Measurements from ENCODE around the gene EVC.

The EVC gene

DNA sequence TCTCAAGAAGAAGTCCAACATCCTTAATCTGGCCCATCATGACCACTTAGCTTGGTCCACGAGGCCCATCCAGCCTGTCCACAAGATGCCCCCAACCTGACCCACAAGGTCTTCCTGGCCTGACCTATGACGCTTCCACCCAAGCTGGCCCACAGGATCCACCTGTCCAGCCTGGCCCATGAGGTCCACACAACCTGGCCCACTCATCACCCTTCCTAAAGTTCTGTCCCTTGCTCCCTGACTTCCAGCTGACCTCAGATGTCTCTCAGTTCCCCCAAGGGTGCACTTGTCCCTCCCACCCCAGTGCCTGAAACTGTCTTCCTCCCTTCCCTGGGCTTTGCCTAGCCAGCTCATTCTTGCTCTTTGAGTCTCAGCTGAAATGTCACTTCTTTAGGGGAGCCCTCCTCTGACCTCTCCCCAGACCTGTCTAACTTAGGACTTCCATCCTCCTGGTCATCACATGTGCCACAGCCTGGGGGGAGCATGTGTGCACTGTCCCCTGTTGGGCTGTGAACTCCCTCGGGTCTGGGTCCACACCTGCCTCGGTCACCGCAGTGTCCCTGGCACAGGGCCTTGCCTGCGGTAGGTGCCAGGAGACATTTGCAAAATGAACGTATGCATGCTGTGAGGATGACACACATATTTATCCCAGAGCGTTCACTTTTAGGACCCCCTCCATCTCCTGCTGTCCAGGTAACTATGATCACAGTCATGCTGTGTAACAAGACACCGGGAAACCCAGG is 61.7 kb downstream of the EVC start:
- Histone ChIP-seq H3K36me3 (ENCODE audit: control insufficient read depth in 2 of 2, insufficient read depth in 2 of 2, low read length in 2 of 2) (peaks cover 15 to 20% of the 10 kb centered on the region in 2 donors), H3K27ac (ENCODE audit: low read length) (no peak overlapping the region), H3K9ac (ENCODE audit: low read length in 2 of 2) (no peak overlapping the region), H3K27me3 (ENCODE audit: control insufficient read depth in 1 of 2, insufficient read depth in 2 of 2, low read length in 2 of 2) (no peaks in the 10 kb centered on the region), H3K4me1 (ENCODE audit: control insufficient read depth, insufficient read depth, low read length) (no peaks in the 10 kb centered on the region), H3K9me3 (ENCODE audit: control insufficient read depth in 2 of 2, low read length in 2 of 2) (peaks cover 4% of the 10 kb centered on the region in 2 donors), H3K4me3 (ENCODE audit: low read length in 2 of 2) (no peak overlapping the region)

DNA sequence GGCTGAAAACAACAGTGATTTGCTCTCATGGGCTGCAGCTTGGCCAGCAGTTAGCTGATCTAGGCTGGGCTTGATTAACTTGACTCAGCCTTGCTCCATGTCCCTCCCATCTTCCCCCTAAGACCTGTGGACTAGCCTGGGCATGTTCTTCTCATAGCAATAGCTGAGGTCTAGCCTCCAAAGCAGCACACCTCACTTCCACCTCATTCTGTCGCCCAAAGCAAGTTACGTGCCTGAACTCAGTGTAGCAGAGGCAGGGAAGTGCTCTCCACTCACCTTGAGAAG is 62.2 kb downstream of the EVC start:
- Histone ChIP-seq H3K9me3 (ENCODE audit: control insufficient read depth in 2 of 2, low read length in 2 of 2) (peaks cover 4% of the 10 kb centered on the region in 2 donors), H3K27ac (ENCODE audit: low read length) (no peak overlapping the region), H3K4me1 (ENCODE audit: control insufficient read depth, insufficient read depth, low read length) (no peaks in the 10 kb centered on the region), H3K36me3 (ENCODE audit: control insufficient read depth in 2 of 2, insufficient read depth in 2 of 2, low read length in 2 of 2) (peaks cover 15 to 20% of the 10 kb centered on the region in 2 donors), H3K27me3 (ENCODE audit: control insufficient read depth in 1 of 2, insufficient read depth in 2 of 2, low read length in 2 of 2) (no peaks in the 10 kb centered on the region), H3K9ac (ENCODE audit: low read length in 2 of 2) (no peak overlapping the region), H3K4me3 (ENCODE audit: low read length in 2 of 2) (no peak overlapping the region)

DNA sequence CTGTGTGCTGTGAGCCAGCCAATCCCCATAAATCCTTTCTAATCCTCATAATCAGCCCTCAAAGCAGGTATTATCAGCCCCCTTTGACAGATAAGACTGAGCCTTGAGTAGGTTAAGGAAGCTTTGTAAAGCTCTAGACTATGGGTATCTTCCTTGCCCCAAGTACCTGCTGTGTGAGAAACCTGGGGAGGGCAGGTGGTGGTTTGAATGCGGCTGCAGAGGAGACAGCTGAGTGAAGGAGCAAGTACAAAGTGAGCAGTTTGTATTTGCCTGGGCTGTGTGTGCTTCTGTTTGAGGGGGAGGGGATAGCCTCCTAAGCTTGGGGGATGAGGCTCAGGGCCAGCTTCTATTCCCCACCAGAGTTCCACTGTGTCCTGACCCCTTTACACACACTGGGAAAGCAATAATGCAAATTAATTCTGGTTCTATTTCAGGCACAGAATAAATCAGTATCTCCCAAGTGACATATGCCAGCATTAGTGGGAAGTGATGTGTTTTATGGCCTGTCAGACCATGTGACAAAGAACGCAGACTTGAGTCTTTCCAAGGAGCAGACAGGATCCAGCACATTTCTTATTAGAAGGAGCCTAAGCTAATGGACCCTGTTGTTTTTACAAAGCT is 63.5 kb downstream of the EVC start:
- H3K9ac ChIP-seq (ENCODE audit: low read length in 2 of 2), result no peak overlapping the region
- H3K4me3 ChIP-seq (ENCODE audit: low read length in 2 of 2), result no peak overlapping the region
- no peak overlapping the region for H3K27ac ChIP-seq (ENCODE audit: low read length)
- H3K36me3 ChIP-seq (ENCODE audit: control insufficient read depth in 2 of 2, insufficient read depth in 2 of 2, low read length in 2 of 2), result peaks cover 8 to 18% of the 10 kb centered on the region in 2 donors
- no peaks in the 10 kb centered on the region for H3K27me3 ChIP-seq (ENCODE audit: control insufficient read depth in 1 of 2, insufficient read depth in 2 of 2, low read length in 2 of 2)
- peaks cover 4% of the 10 kb centered on the region in 2 donors for H3K9me3 ChIP-seq (ENCODE audit: control insufficient read depth in 2 of 2, low read length in 2 of 2)
- H3K4me1 ChIP-seq (ENCODE audit: control insufficient read depth, insufficient read depth, low read length), result no peaks in the 10 kb centered on the region

GRCh38 chr4:5776510-5776909 is 65.5 kb downstream of the EVC start:
- Histone ChIP-seq H3K4me1 (ENCODE audit: control insufficient read depth, insufficient read depth, low read length) (no peaks in the 10 kb centered on the region), H3K27me3 (ENCODE audit: control insufficient read depth in 1 of 2, insufficient read depth in 2 of 2, low read length in 2 of 2) (no peaks in the 10 kb centered on the region), H3K9ac (ENCODE audit: low read length in 2 of 2) (no peak overlapping the region), H3K36me3 (ENCODE audit: control insufficient read depth in 2 of 2, insufficient read depth in 2 of 2, low read length in 2 of 2) (peaks cover 4 to 13% of the 10 kb centered on the region in 2 donors), H3K9me3 (ENCODE audit: control insufficient read depth in 2 of 2, low read length in 2 of 2) (peaks cover 4% of the 10 kb centered on the region in 2 donors), H3K4me3 (ENCODE audit: low read length in 2 of 2) (no peak overlapping the region), H3K27ac (ENCODE audit: low read length) (no peak overlapping the region)

DNA sequence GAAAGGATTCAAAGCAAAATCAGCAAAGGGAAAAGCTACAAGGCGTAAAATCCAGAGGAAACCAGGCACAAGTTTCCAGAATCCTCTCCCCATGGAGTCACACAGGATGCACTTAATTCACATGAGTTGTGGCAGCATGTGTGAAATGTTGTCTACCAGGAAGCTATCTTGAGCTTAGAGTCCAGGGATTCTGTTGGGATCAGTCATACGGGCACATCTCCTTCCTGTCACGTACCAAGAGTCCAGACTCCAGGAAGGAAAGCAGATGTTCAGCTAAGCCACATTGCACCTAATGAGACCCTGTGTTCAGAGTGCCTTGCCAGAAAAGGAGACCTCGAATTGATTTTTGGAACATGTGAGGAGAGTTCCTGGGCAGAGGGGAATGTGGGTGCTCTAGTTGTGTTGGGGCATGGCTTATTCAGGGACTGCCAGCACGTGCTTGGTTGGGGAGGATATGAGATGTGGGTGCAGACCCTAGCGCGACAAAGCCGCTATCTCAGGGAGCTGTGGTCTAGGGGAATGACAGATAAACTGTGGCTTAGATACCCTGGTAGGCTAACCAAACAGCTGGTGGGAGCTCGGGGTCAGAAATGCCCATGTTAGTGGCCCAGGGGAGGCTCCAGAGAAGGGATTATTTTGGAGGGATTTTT is 70.0 kb downstream of the EVC start:
- Histone ChIP-seq H3K4me1 (ENCODE audit: control insufficient read depth, insufficient read depth, low read length) (no peaks in the 10 kb centered on the region), H3K4me3 (ENCODE audit: low read length in 2 of 2) (no peak overlapping the region), H3K27ac (ENCODE audit: low read length) (no peak overlapping the region), H3K9me3 (ENCODE audit: control insufficient read depth in 2 of 2, low read length in 2 of 2) (peaks cover 4% of the 10 kb centered on the region in 2 donors), H3K9ac (ENCODE audit: low read length in 2 of 2) (no peak overlapping the region), H3K27me3 (ENCODE audit: control insufficient read depth in 1 of 2, insufficient read depth in 2 of 2, low read length in 2 of 2) (no peaks in the 10 kb centered on the region), H3K36me3 (ENCODE audit: control insufficient read depth in 2 of 2, insufficient read depth in 2 of 2, low read length in 2 of 2) (peaks cover 16 to 31% of the 10 kb centered on the region in 2 donors)

DNA sequence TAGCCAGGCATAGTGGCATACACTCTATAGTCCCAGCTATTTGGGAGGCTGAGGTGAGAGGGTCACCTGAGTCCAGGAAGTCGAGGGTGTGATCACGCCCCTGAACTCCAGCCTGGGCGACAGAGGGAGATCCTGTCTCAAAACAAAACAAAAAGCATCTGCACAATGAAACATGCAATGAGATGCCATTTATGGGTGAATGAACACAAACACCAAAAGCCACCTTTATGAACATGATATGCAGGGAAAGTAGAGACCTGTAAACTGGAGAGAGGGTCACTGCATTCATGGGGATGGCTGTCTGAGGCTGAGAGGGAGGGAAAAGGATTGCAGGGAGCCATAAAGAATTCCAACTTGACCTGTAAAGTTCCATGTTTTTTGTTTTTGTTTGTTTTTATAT is 70.7 kb downstream of the EVC start:
- no peaks in the 10 kb centered on the region for H3K4me1 ChIP-seq (ENCODE audit: control insufficient read depth, insufficient read depth, low read length)
- H3K36me3 ChIP-seq (ENCODE audit: control insufficient read depth in 2 of 2, insufficient read depth in 2 of 2, low read length in 2 of 2), result peaks cover 14 to 28% of the 10 kb centered on the region in 2 donors
- no peak overlapping the region for H3K9ac ChIP-seq (ENCODE audit: low read length in 2 of 2)
- H3K27me3 ChIP-seq (ENCODE audit: control insufficient read depth in 1 of 2, insufficient read depth in 2 of 2, low read length in 2 of 2), result no peaks in the 10 kb centered on the region
- H3K9me3 ChIP-seq (ENCODE audit: control insufficient read depth in 2 of 2, low read length in 2 of 2), result peaks cover 0 to 4% of the 10 kb centered on the region in 2 donors
- no peak overlapping the region for H3K27ac ChIP-seq (ENCODE audit: low read length)
- H3K4me3 ChIP-seq (ENCODE audit: low read length in 2 of 2), result no peak overlapping the region

GRCh38 chr4:5782829-5783476 is 72.0 kb downstream of the EVC start:
- Histone ChIP-seq H3K9ac (ENCODE audit: low read length in 2 of 2) (no peak overlapping the region), H3K36me3 (ENCODE audit: control insufficient read depth in 2 of 2, insufficient read depth in 2 of 2, low read length in 2 of 2) (peaks cover 14 to 35% of the 10 kb centered on the region in 2 donors), H3K27me3 (ENCODE audit: control insufficient read depth in 1 of 2, insufficient read depth in 2 of 2, low read length in 2 of 2) (no peaks in the 10 kb centered on the region), H3K9me3 (ENCODE audit: control insufficient read depth in 2 of 2, low read length in 2 of 2) (no peaks in the 10 kb centered on the region), H3K27ac (ENCODE audit: low read length) (no peak overlapping the region), H3K4me3 (ENCODE audit: low read length in 2 of 2) (no peak overlapping the region), H3K4me1 (ENCODE audit: control insufficient read depth, insufficient read depth, low read length) (no peaks in the 10 kb centered on the region)

DNA sequence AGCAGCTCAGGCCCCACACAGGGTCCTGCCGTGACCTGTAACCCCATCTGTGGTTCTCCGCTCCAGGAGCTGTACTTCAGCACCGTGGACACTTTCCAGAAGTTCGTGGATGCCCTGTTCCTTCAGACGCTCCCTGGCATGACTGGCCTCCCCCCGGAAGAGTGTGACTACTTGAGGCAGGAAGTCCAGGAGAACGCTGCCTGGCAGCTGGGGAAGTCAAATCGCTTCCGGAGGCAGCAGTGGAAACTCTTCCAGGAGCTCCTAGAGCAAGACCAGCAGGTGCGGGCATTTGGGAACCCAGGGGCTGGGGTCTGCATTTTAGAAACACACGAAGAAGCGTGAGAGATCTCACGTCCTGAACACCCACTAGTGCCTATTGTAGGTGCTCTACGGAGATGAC is 72.5 kb downstream of the EVC start:
- no peaks in the 10 kb centered on the region for H3K9me3 ChIP-seq (ENCODE audit: control insufficient read depth in 2 of 2, low read length in 2 of 2)
- no peaks in the 10 kb centered on the region for H3K4me1 ChIP-seq (ENCODE audit: control insufficient read depth, insufficient read depth, low read length)
- H3K4me3 ChIP-seq (ENCODE audit: low read length in 2 of 2), result no peak overlapping the region
- no peaks in the 10 kb centered on the region for H3K27me3 ChIP-seq (ENCODE audit: control insufficient read depth in 1 of 2, insufficient read depth in 2 of 2, low read length in 2 of 2)
- H3K27ac ChIP-seq (ENCODE audit: low read length), result no peak overlapping the region
- H3K9ac ChIP-seq (ENCODE audit: low read length in 2 of 2), result no peak overlapping the region
- H3K36me3 ChIP-seq (ENCODE audit: control insufficient read depth in 2 of 2, insufficient read depth in 2 of 2, low read length in 2 of 2), result peaks cover 14 to 39% of the 10 kb centered on the region in 2 donors

- H3K9me3 ChIP-seq (ENCODE audit: control insufficient read depth in 2 of 2, low read length in 2 of 2), result no peaks in the 10 kb centered on the region
- no peak overlapping the region for H3K4me3 ChIP-seq (ENCODE audit: low read length in 2 of 2)
- H3K27me3 ChIP-seq (ENCODE audit: control insufficient read depth in 1 of 2, insufficient read depth in 2 of 2, low read length in 2 of 2), result no peaks in the 10 kb centered on the region
- H3K9ac ChIP-seq (ENCODE audit: low read length in 2 of 2), result no peak overlapping the region
- H3K36me3 ChIP-seq (ENCODE audit: control insufficient read depth in 2 of 2, insufficient read depth in 2 of 2, low read length in 2 of 2), result peaks cover 16 to 41% of the 10 kb centered on the region in 2 donors
- H3K4me1 ChIP-seq (ENCODE audit: control insufficient read depth, insufficient read depth, low read length), result no peaks in the 10 kb centered on the region
- H3K27ac ChIP-seq (ENCODE audit: low read length), result no peak overlapping the region
These were observed 73.0 kb downstream of the EVC start for GRCh38 chr4:5784021-5784420.

DNA sequence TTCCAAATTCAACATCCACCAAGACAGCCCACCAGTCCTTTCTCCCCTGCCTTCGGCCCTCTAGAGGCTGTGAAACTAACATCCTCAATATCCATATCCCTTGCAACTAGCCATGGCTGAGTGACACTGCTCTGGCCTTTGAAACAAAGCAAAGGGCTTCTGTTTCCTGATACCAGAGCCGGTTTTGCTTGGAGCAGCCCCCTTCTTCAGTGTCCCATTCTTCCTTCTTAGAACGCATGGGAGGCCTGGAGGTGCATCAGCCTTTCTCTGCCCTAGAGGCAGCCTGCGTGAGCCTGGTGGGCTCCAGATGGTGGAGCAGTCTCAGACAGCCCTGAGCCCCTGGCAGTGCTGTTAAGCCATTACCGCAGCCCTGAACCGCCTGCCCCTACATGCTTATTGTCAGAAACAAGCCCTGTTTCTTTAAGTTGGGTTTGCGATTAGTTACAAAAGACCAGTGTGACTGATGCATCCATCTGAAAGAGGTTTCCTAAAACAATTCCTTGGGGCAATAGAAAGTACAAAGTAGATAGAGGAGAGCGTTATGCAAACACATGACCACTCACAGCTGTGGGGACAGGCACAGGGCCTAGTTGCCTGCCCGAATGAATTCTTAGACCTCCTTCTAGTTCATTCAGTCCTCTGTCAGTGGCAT is 74.1 kb downstream of the EVC start:
- Histone ChIP-seq H3K4me1 (ENCODE audit: control insufficient read depth, insufficient read depth, low read length) (no peaks in the 10 kb centered on the region), H3K4me3 (ENCODE audit: low read length in 2 of 2) (no peak overlapping the region), H3K9me3 (ENCODE audit: control insufficient read depth in 2 of 2, low read length in 2 of 2) (no peaks in the 10 kb centered on the region), H3K36me3 (ENCODE audit: control insufficient read depth in 2 of 2, insufficient read depth in 2 of 2, low read length in 2 of 2) (peaks cover 18 to 49% of the 10 kb centered on the region in 2 donors), H3K27me3 (ENCODE audit: control insufficient read depth in 1 of 2, insufficient read depth in 2 of 2, low read length in 2 of 2) (no peaks in the 10 kb centered on the region), H3K27ac (ENCODE audit: low read length) (no peak overlapping the region), H3K9ac (ENCODE audit: low read length in 2 of 2) (no peak overlapping the region)

Measured in stomach smooth muscle (tissue), 2 donors.